Stimulated activated CD4-positive, alpha-beta T cell treated with anti-CD3 and anti-CD28 coated beads, Interleukin-1b, Interleukin-23, amount 100 ng/mL, for 48 hours (primary cell): ENCODE results near the gene CDH23.

Source experiments
- DNase-seq: peaks from one replicate; pipeline ENCODE4 v3.0.0-alpha.2; 2020

Gene CDH23

DNA sequence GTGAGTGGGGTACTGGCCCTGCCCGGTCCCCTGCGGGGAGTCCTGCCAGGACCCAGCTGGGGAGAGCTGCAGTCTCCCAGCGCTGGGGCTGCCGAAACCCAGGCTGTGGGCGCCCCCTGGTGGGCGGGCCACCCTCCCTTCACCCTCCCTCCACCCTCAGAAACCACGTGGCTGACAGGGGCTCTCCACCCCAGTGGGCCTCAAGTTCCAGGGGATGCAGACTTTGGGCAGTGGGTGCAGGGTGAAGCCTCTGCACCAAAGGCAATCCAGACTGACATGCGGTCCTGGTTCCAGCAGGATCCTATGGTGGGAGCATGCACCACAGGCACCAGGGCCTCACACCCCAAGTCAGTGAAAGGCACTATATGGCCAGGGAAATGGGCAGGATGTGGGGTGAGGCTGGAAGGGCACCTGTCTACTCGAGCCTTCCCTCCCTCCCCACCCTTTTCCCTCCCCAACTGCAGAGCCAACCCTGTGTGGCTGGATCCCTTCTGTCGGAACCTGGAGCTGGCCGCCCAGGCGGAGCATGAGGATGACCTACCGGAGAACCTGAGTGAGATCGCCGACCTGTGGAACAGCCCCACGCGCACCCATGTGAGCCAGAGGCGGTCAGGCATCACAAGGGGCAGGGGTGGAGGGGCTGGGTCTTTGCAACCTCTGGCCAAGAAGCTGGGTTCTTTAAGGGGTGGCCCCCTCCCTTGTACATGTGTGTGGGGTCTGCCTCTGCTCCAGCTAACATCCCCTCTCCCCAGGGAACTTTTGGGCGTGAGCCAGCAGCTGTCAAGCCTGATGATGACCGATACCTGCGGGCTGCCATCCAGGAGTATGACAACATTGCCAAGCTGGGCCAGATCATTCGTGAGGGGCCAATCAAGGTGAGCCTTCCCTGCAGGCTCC is 415.5 kb downstream of the CDH23 start:
- DNase-seq = peak; percentile 77

- no peak for DNase-seq
Observed at GRCh38 chr10:71812913-71813590, 416.3 kb downstream of the CDH23 start.

DNA sequence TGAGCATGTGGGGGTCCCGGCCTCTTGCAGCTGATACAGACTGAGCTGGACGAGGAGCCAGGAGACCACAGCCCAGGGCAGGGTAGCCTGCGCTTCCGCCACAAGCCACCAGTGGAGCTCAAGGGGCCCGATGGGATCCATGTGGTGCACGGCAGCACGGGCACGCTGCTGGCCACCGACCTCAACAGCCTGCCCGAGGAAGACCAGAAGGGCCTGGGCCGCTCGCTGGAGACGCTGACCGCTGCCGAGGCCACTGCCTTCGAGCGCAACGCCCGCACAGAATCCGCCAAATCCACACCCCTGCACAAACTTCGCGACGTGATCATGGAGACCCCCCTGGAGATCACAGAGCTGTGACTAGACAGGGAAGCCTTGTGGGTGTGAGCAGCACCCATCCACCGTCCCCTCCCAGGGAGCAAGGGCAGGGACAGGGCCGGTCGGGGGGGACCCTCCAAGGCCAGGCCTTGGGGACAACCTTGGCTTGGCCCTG is 418.2 kb downstream of the CDH23 start:
- DNase-seq = no peak

DNA sequence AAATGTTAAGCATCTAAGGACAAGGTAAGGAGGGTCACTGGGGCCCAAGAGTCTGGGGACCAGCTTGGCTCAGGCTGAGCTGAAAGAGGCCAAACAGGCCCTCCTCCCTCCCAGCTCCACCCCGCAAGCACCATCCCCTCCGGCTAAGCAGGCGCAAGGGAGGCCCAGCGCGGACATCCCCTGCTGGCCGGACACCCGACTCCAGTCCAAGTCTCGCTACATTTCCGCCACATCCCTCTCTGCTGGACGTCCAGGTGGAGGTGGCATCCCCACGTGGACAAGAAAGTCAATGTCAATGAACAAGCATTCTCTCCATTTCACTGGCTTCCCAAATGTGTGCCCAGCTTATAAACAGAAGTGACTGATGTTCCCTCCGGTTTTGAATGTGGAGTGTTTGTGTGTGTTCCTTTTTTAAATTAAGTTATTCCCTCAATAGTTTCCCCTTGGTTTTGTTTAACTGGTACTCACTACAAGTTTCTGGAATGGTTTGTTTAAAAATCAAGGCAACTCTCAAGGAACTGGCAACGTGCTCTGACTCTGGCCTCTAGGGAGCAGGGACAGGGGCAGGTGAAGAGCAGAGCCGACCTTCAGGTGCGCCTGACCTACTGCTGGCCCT is 418.9 kb downstream of the CDH23 start:
- no peak for DNase-seq

DNA sequence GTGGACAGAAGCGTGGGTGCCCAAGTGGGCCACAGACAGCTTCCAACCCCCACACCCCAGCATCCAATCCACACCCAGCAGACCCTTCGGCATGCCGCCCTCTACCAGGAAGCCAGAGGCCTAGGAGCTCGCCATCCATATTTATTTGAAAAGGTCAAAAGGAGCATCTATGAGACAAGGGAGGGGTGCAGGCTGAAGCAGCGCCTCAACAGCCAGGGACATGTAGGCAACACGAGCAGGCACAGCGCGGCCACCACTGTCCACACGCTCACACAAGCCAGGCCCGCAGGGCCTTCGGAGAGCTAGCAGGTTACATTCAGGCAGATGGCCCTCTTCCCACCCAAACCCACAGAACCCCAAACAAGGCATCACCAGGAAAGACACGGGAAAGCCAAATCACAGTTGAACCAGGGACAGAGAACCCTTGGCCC is 419.7 kb downstream of the CDH23 start:
- DNase-seq = no peak

DNA sequence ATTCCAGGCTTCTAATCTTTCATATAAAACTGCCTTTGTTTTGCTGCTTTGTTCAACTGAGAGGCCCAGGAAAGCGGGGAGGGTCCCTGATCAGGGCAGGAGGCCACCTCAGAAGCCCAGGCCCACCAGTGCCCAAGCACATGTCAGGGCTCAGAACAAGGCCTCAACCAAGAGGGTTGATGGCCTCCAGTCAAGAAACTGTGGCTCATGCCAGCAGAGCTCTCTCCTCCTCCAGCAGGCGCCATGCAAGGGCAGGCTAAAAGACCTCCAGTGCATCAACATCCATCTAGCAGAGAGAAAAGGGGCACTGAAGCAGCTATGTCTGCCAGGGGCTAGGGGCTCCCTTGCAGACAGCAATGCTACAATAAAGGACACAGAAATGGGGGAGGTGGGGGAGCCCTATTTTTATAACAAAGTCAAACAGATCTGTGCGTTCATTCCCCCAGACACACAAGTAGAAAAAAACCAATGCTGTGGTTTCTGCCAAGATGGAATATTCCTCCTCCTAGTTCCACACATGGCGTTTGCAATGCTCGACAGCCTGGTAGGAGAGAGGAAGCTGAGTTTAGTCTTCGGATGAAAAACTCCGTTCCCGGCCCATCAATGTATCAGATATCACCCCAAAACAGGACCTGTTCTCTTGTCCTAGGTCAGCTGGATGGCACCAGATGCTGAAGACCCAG is 420.4 kb downstream of the CDH23 start:
- DNase-seq = no peak

- no peak for DNase-seq
Observed at GRCh38 chr10:71817831-71818655, 421.3 kb downstream of the CDH23 start.

DNA sequence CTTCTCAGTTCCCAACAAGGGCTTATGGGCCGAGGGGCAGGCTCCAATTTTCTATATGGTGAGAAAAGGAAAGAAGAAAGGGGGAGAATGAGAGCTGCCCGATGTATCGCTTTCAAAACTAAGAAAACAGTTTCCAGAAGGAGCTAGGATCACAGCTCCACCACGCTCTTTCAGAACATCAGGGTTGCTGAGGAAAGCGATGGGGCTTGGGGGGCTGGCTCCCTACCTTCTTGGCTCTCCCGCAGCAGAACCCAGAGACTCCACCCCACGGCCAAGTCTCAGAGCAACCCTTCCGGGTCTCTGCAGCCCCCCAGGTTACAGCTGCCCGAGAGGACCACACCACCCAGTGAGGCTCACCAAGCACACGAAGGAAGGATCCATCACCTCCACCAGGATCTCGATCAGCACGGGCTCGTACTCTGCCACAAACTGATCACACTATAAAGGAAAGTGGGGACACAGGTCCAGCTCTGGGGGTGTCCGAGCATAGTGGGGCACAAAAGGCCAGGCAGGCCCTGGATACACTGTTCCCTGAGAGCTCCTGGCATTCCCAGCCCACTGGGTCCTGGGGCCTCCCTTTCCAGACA is 422.0 kb downstream of the CDH23 start:
- no peak for DNase-seq

GRCh38 chr10:71819441-71819861 is 422.7 kb downstream of the CDH23 start:
- no peak for DNase-seq

- no peak for DNase-seq
Observed at GRCh38 chr10:71819985-71820384, 423.3 kb downstream of the CDH23 start.

DNA sequence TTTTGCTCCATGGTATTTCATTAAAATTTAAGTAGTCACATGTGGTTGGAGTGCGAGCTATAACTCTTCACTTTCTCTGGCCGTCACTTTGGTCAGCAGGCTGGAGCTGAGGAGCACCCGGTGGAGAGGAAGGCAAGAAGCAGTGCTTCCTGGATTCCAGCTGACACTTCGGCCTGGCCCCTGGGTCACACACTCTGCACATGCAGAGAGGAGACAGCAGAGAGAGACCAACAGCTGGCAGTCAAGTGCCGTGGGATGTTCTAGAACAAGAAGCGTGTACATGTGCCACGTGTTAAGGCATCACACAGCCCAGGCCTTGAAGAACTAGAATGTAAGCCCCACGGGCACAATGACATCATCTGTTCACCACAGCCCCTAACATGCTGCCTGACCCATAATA is 424.2 kb downstream of the CDH23 start:
- DNase-seq = no peak

DNA sequence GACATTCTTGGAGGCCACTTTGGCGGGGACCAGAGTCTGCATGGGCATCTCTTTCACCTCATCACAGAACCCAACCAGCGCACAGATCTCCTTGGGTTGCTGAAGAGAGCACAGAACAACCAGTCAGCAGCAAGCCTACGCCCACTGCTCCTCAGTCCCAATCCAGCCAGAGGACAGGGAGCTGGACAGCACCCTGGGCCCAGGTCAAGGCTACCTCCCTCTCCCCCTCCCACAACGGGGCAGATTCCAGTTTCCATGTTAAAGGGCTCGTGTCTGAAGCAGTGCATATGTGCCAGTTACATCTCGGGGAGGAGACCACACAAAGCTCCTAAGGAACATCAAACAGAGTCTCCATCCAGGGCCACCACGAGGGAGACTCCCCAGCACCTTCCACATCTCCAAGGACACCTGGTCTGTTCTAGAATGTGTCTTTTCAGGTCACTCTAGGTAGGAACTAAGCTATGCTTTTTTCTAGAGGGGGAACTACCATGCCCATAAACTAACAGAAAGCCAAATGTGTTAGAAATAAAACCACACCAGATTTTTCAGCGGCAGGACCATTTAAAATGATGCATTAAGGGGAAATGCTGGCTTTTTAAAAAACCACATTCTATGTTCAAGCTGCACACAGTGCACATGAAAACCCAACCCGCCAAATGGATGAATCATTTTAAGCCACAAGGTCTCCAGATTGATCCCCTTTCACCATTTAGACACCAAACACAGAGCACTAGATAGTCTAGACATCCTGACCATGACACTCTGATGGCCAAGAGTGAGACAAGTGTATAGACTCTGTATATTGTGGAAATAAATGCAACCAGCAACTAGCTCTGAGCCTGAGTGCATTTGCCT is 425.4 kb downstream of the CDH23 start:
- no peak for DNase-seq

DNA sequence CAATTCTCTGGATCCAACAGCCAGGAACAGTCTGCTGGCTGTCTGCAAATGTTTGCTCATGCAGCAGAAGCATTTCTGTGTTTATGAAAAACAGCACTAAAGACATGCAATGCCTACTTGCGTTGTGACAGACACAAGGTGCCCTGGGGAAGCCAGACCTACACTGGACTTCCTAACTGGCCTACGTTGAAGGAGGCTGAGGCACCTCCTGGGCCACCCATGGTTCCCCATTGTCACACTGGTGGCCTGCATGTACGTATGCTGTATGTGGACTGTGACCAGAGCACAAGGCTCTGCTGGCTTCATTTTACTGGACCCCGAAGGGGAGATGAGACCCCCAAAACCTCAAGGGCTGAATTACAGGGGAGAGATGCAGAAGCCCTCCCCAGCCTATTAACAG is 426.6 kb downstream of the CDH23 start:
- DNase-seq = no peak

GRCh38 chr10:71824333-71824732 is 427.6 kb downstream of the CDH23 start:
- DNase-seq = no peak

DNA sequence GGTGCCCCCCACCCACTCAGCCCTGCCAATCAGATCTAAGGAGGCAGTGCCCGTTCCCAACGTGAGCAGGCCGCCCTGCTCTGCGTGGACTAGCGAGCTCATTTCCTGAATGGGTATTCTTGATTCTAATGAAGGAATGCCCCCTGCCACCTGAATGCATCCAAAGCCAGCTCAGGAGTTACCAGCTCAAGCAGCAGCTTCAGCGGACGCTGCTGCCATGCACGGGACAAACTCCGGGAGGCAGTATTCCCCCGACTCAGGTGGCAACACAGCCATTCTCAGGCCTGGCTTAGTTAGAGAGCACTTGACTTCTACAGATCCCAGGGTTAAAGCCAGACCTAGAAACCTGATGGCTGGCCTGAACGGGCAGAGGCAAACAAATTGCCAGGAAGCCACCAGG is 428.5 kb downstream of the CDH23 start:
- DNase-seq = no peak

GRCh38 chr10:71827852-71828251 is 431.1 kb downstream of the CDH23 start:
- DNase-seq = no peak

DNA sequence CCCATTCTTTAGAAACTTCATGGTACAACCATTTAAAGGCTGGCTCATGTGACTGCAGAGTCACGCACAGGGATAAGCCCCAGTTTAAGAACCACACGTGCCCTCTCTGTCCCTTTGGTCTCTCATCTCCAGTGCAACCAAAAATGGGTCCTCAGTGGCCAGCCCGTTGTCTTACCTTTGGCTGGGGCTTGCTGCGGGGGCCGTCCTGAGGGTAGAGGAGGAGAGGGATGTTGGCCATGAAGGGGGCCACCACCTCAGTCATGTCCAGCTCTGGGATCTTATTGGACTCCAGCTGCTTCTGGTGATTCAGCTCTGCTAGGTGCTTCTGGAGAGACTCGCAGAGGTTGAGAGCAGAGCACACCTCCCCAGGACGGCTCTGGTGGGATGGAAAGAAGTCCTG is 432.0 kb downstream of the CDH23 start:
- no peak for DNase-seq

DNA sequence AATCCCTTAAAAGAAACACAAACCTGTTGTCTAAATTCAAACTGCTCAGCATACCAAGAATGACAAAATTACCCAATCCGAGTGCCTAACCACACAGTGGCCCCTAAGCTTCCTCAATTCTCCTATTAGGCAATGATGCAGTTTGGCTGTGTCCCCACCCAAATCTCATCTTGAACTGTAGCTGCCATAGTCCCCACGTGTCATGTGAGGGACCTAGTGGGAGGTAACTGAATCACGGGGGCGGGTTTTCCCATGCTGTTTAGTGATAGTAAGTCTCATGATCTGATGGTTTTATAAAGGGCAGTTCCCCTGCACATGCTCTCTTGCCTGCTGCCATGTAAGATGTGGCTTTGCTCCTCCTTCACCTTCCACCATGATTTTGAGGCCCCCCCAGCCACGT is 432.5 kb downstream of the CDH23 start:
- no peak for DNase-seq

- no peak for DNase-seq
Observed at GRCh38 chr10:71829896-71830295, 433.2 kb downstream of the CDH23 start.

- no peak for DNase-seq
Observed at GRCh38 chr10:71830726-71831125, 434.0 kb downstream of the CDH23 start.
